Measurements from ENCODE around the gene SLC22A3. TPM values are rescaled to one million over a fixed set of nuclear protein-coding genes. Genes with fewer than 3 reads are reported as not detected.

SLC22A3 gene
- total RNA-seq, 2 experiments from 2014 or later = not detected

DNA sequence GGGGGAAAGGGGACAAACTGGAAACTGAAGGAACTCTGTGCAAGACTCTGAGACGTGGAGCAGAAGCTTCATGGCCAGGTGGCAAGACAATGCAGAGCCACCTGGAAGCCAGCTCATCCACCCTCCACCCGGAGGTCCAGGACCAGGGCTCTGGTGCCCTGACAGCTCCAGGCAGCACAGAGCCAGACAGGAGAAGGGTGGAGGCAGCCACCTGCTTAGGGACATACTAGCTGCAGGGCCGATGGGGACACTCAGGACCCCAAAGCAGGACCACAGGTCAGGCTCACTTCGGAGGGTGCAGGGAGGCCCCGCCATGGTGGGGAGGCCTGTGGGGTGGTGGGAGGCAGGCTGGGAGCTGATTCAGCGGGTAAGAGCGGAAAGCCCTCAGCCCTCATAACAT is 19.0 kb upstream of the SLC22A3 start:
- H3K27me3 Mint-ChIP-seq = peaks cover 13% of the 10 kb centered on the region

DNA sequence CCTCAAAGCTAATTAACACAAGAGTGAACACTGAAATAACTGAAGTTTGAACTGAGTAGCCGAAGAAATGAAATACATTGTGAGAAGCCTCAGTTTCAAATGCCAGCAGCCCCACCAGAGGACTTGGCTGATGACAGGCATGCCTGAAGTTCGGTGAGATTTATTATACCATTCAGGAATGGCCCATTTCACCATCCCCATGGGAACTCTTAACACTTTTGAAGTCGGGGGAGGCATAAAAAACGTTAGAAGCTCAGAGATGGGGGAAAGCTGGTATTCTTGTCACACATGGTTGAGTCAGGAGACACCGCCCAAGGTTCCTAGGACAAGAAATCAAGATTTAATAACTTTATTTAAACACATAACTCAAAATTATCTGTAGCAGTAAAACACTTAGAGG is 17.6 kb upstream of the SLC22A3 start:
- intact Hi-C loops (cut with micrococcal nuclease) = no loop called here
- Mint-ChIP-seq H3K4me1 (ENCODE audit: low read depth) (no peaks in the 10 kb centered on the region), H3K4me3 (no peak overlapping the region), H3K9me3 (no peaks in the 10 kb centered on the region), H3K36me3 (ENCODE audit: low read depth) (no peaks in the 10 kb centered on the region), H3K27me3 (peaks cover 15% of the 10 kb centered on the region), H3K27ac (no peak overlapping the region)
- ChIA-PET POLR2A (no interaction called here), CTCF (no interaction called here)
- DNase-seq = no peak
- TF ChIP-seq CTCF (IDR thresholded peaks at IDR 0.05) = no peak
- no peak for ATAC-seq

More for the DNA sequence above, 19.0 kb upstream of the SLC22A3 start:
- no peak for DNase-seq
- intact Hi-C loops (cut with micrococcal nuclease) = no loop called here
- no peak for ATAC-seq
- Mint-ChIP-seq H3K27ac (no peak overlapping the region), H3K36me3 (ENCODE audit: low read depth) (no peaks in the 10 kb centered on the region), H3K4me1 (ENCODE audit: low read depth) (no peaks in the 10 kb centered on the region), H3K4me3 (no peak overlapping the region), H3K9me3 (no peaks in the 10 kb centered on the region)
- no peak for TF ChIP-seq CTCF (IDR thresholded peaks at IDR 0.05)
- POLR2A ChIA-PET = no interaction called here
- CTCF ChIA-PET = no interaction called here

- ChIA-PET CTCF (no interaction called here), POLR2A (no interaction called here)
- Mint-ChIP-seq H3K4me3 (no peak overlapping the region), H3K27ac (no peak overlapping the region), H3K27me3 (peaks cover 18% of the 10 kb centered on the region), H3K9me3 (no peaks in the 10 kb centered on the region), H3K4me1 (ENCODE audit: low read depth) (no peaks in the 10 kb centered on the region), H3K36me3 (ENCODE audit: low read depth) (no peaks in the 10 kb centered on the region)
- intact Hi-C loops (cut with micrococcal nuclease) = no loop called here
- TF ChIP-seq CTCF (IDR thresholded peaks at IDR 0.05) = no peak
- DNase-seq = no peak
- no peak for ATAC-seq
These were observed 17.0 kb upstream of the SLC22A3 start for GRCh38 chr6:160331204-160331603.

- Mint-ChIP-seq H3K36me3 (ENCODE audit: low read depth) (no peaks in the 10 kb centered on the region), H3K27me3 (peaks cover 20% of the 10 kb centered on the region), H3K4me1 (ENCODE audit: low read depth) (no peaks in the 10 kb centered on the region), H3K9me3 (no peaks in the 10 kb centered on the region), H3K27ac (no peak overlapping the region), H3K4me3 (no peak overlapping the region)
- DNase-seq (no peak), ATAC-seq (no peak)
- ChIA-PET CTCF (no interaction called here), POLR2A (no interaction called here)
- TF ChIP-seq CTCF (IDR thresholded peaks at IDR 0.05) = no peak
- intact Hi-C loops (cut with micrococcal nuclease) = no loop called here
These were observed 16.4 kb upstream of the SLC22A3 start for GRCh38 chr6:160331753-160332152.

DNA sequence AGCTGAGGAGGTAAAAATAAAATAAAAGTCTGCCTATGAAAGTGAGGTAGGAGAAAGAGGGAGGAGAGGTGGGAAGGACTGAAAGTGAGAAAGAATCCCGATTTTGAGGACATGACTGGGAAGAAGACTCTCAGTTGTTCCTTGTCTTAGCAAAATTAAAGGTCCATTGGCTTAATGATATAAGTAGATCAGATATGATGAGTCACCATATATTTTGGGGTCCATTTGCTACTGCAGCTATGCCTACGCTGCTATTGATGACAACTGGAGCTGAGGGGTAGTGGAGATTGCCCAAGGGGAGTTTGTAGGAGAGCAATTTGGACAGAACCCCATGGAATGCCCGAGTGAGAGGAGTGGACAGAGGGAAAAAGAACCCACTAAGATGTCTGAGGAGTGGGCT is 15.1 kb upstream of the SLC22A3 start:
- ATAC-seq (no peak), DNase-seq (no peak)
- no peaks in the 10 kb centered on the region for H3K9me3 Mint-ChIP-seq
- intact Hi-C loops (cut with micrococcal nuclease) = no loop called here
- TF ChIP-seq CTCF (IDR thresholded peaks at IDR 0.05) = no peak
- H3K4me1 Mint-ChIP-seq (ENCODE audit: low read depth) = no peaks in the 10 kb centered on the region
- H3K4me3 Mint-ChIP-seq = no peak overlapping the region
- ChIA-PET POLR2A (no interaction called here), CTCF (no interaction called here)
- H3K27me3 Mint-ChIP-seq = peaks cover 28% of the 10 kb centered on the region
- no peaks in the 10 kb centered on the region for H3K36me3 Mint-ChIP-seq (ENCODE audit: low read depth)
- no peak overlapping the region for H3K27ac Mint-ChIP-seq

All from activated CD8-positive, alpha-beta T cell treated with anti-CD3 and anti-CD28 coated beads for 36 hours (primary cell).